Spleen (tissue), 11 donors: ENCODE results near the gene CCL27. TPM values are rescaled to one million over a fixed set of nuclear protein-coding genes. Genes with fewer than 3 reads are reported as not detected.

ENCODE experiments used
- DNase-seq: peaks from one replicate; pipeline ENCODE4 v3.0.0-alpha.2; 2020
- H3K27ac ChIP-seq, 8 donors: fragments of 200-600 bp; sonication (generic) in 7 of 8; 1 replicate in 4 of 8; 2 replicates in 4 of 8; pipeline versions ENCODE4 v1.5.0 to v1.8.0; 2016 to 2021; ENCODE audit warnings: inconsistent platforms in 4 of 8, mild to moderate bottlenecking in 4 of 8, moderate library complexity in 1 of 8
- H3K27me3 ChIP-seq, 7 donors: fragments of 200-600 bp; sonication (generic) in 6 of 7; replicated peaks in 1 of 7; 1 replicate in 4 of 7; 2 replicates in 3 of 7; pipeline versions ENCODE4 v1.5.0 to v1.8.0; 2016 to 2021; ENCODE audit warnings: inconsistent platforms in 3 of 7, mild to moderate bottlenecking in 1 of 7
- H3K36me3 ChIP-seq, 6 donors: fragments of 200-600 bp; sonication (generic) in 5 of 6; 1 replicate in 4 of 6; 2 replicates in 2 of 6; pipeline versions ENCODE4 v1.5.0 to v1.8.0; 2016 to 2021; ENCODE audit warnings: inconsistent platforms in 2 of 6
- H3K4me1 ChIP-seq, 6 donors: fragments of 200-600 bp; sonication (generic) in 5 of 6; 1 replicate in 3 of 6; 2 replicates in 3 of 6; pipeline versions ENCODE4 v1.5.0 to v1.8.0; 2016 to 2021; ENCODE audit warnings: inconsistent platforms in 3 of 6
- H3K4me3 ChIP-seq, 8 donors: fragments of 200-600 bp; sonication (generic) in 7 of 8; 1 replicate in 4 of 8; 2 replicates in 4 of 8; pipeline versions ENCODE4 v1.5.0 to v1.8.0; 2016 to 2021; ENCODE audit warnings: inconsistent platforms in 4 of 8, mild to moderate bottlenecking in 4 of 8, moderate library complexity in 2 of 8
- H3K9me3 ChIP-seq, 8 donors: fragments of 200-600 bp; sonication (generic) in 7 of 8; 1 replicate in 4 of 8; 2 replicates in 4 of 8; pipeline versions ENCODE4 v1.5.0 to v1.8.0; 2016 to 2021; ENCODE audit warnings: inconsistent platforms in 4 of 8
- CTCF ChIP-seq, 11 experiments: fragments of 200-600 bp in 7 of 11; fragments of 450-650 bp in 4 of 11; sonication (generic) in 4 of 11; IDR thresholded peaks in 8 of 11; conservative IDR thresholded peaks in 3 of 11; 1 replicate in 7 of 11; 2 replicates in 4 of 11; pipeline versions ENCODE4 v1.4.0 to v1.8.0; 2016 to 2021; ENCODE audit warnings: antibody characterized with exemption in 11 of 11, inconsistent platforms in 4 of 11, mild to moderate bottlenecking in 1 of 11
- POLR2A ChIP-seq, 3 donors: fragments of 450-650 bp; IDR thresholded peaks; one replicate each; pipeline ENCODE4 v1.5.1; 2017; ENCODE audit warnings: antibody characterized with exemption in 3 of 3, mild to moderate bottlenecking in 1 of 3
- POLR2AphosphoS5 ChIP-seq, 3 donors: sonication (generic); formaldehyde crosslinking; IDR thresholded peaks; one replicate each; pipeline ENCODE4 v1.5.1; 2017; ENCODE audit warnings: antibody characterized with exemption in 3 of 3
- WGBS, 5 donors: extraction: QIAGEN DNeasy Blood & Tissue Kit in 3 of 5; methylation state at CpG; one replicate each; pipeline versions ENCODE4 v1.1.5 to v1.1.7; 2013 to 2018; 5-methylcytosine and 5-hydroxymethylcytosine counted together
- intact Hi-C: fragments of 100-400 bp; cut with DNase I; formaldehyde crosslinking; loops from one replicate; pipeline ENCODE4 v1.15.0; 2023; ENCODE audit warnings: low total_unique reads
- polyA plus RNA-seq, 3 donors: library from polyadenylated mRNA; stranded (reverse); fragments of 200-250 nt; gene quantifications; one replicate each; pipeline ENCODE4 v1.2.1, GENCODE V29; 2013
- total RNA-seq, 7 donors: library from RNA; depleted of rRNA in 3 of 7; stranded (reverse); fragments of >200 nt in 3 of 7; fragmentation: NEBNext Ultra II Directional in 4 of 7; extraction: Animal tissue kit (Norgen Biotek cat#: 25700) in 4 of 7; gene quantifications; one replicate each; pipeline versions ENCODE4 v1.1.0 to v1.2.1, GENCODE V29; 2016 to 2021
- donor health status: healthy with polysubstance abuse.
- donor health status: DM: no; HTN: no; CAD: no; lungs with moderate emphysema.
- donor health status: DM: no; HTN: no; CAD: no.
- donor health status: Bipolar disorder and iron deficiency.
- donor health status: healthy.
- donor health status: DM: no; HTN: no; CAD: no.
- donor health status: DM: yes; HTN: yes; CAD: no.

Gene CCL27
- total and polyA plus RNA-seq, 10 donors: 0.08 to 0.70 (median 0.32) TPM; not detected in 7

GRCh38 chr9:34628656-34629490, 33.6 kb downstream of the CCL27 start, which contains the start of gene ARID3C:
Gene ARID3C, minus strand, starts transcription at chr9:34629066. Its CDS starts 1,052 bp downstream, at chr9:34628014.
- intact Hi-C loops: no loop called here
- no peak for DNase-seq
- no peaks in the 10 kb centered on the region for H3K36me3 ChIP-seq
- H3K4me3 ChIP-seq: peak within 1 kb of the TSS; percentile 5 to 64 (median 40)
- TF ChIP-seq POLR2AphosphoS5 (IDR thresholded peaks at IDR 0.05) (no peak), POLR2A (IDR thresholded peaks at IDR 0.05) (no peak), CTCF (IDR thresholded peaks at IDR 0.05 in 8 of 11, conservative IDR thresholded peaks at IDR 0.05 in 3 of 11) (no peak)
- WGBS, 5 donors: 0 to 3% (median 1%) methylated on average over 31 to 69 of the region's 69 CpGs
- H3K9me3 ChIP-seq: no peaks in the 10 kb centered on the region
- peaks cover 0 to 37% (median 25%) of the 10 kb centered on the region in 6 donors for H3K4me1 ChIP-seq
- H3K27ac ChIP-seq: no peak within 1 kb of the TSS
- H3K27me3 ChIP-seq: peaks cover 10 to 72% (median 64%) of the 10 kb centered on the region in 7 donors

GRCh38 chr9:34627716-34628655, 34.5 kb downstream of the CCL27 start:
- Histone ChIP-seq H3K27ac (no peak overlapping the region), H3K4me1 (peaks cover 0 to 43% (median 31%) of the 10 kb centered on the region in 6 donors), H3K9me3 (no peaks in the 10 kb centered on the region), H3K4me3 (peak overlapping the region in 6 of 8 donors; percentile 26 to 64 (median 44)), H3K27me3 (peaks cover 16 to 81% (median 73%) of the 10 kb centered on the region in 7 donors), H3K36me3 (no peaks in the 10 kb centered on the region)
- no peak for TF ChIP-seq CTCF (IDR thresholded peaks at IDR 0.05 in 8 of 11, conservative IDR thresholded peaks at IDR 0.05 in 3 of 11)
- no peak for TF ChIP-seq POLR2AphosphoS5 (IDR thresholded peaks at IDR 0.05)
- TF ChIP-seq POLR2A (IDR thresholded peaks at IDR 0.05): no peak
- 34 to 50% (median 43%) methylated on average over 17 to 20 of the region's 20 CpGs for WGBS, 5 donors
- intact Hi-C loops: no loop called here
- no peak for DNase-seq

GRCh38 chr9:34625186-34625486, 37.3 kb downstream of the CCL27 start:
- peaks cover 0 to 52% (median 37%) of the 10 kb centered on the region in 6 donors for H3K4me1 ChIP-seq
- H3K36me3 ChIP-seq: no peaks in the 10 kb centered on the region
- 54 to 80% (median 69%) methylated on average over 3 of the region's 3 CpGs for WGBS, 5 donors
- no peaks in the 10 kb centered on the region for H3K9me3 ChIP-seq
- DNase-seq: no peak
- TF ChIP-seq POLR2AphosphoS5 (IDR thresholded peaks at IDR 0.05): no peak
- TF ChIP-seq CTCF (IDR thresholded peaks at IDR 0.05 in 8 of 11, conservative IDR thresholded peaks at IDR 0.05 in 3 of 11): no peak
- no peak for TF ChIP-seq POLR2A (IDR thresholded peaks at IDR 0.05)
- H3K27ac ChIP-seq: no peak overlapping the region
- peaks cover 17 to 88% (median 81%) of the 10 kb centered on the region in 7 donors for H3K27me3 ChIP-seq
- no peak overlapping the region for H3K4me3 ChIP-seq
- intact Hi-C loops: no loop called here
